Ishikawa (cell line): ENCODE results near the gene FHIT.

ENCODE experiments used
- CEBPB ChIP-seq: IDR thresholded peaks from 2 replicates; pipeline ENCODE4 v1.6.1; 2012
- CREB1 ChIP-seq: IDR thresholded peaks from 2 replicates; pipeline ENCODE4 v1.6.1; 2012; ENCODE audit warnings: low read depth
- EGR1 ChIP-seq: IDR thresholded peaks from 2 replicates; pipeline ENCODE4 v1.6.1; 2012
- EP300 ChIP-seq: IDR thresholded peaks from 2 replicates; pipeline ENCODE4 v1.6.1; 2012; ENCODE audit warnings: borderline replicate concordance
- FOXM1 ChIP-seq: IDR thresholded peaks from 2 replicates; pipeline ENCODE4 v1.6.1; 2012; ENCODE audit warnings: low read depth, borderline replicate concordance
- NFIC ChIP-seq: IDR thresholded peaks from 2 replicates; pipeline ENCODE4 v1.6.1; 2012
- RAD21 ChIP-seq: IDR thresholded peaks from 2 replicates; pipeline ENCODE4 v1.6.1; 2012; ENCODE audit warnings: low read depth
- TCF12 ChIP-seq: IDR thresholded peaks from 2 replicates; pipeline ENCODE4 v1.6.1; 2012; ENCODE audit warnings: low read depth
- TEAD4 ChIP-seq: IDR thresholded peaks from 2 replicates; pipeline ENCODE4 v1.6.1; 2012
- YY1 ChIP-seq: IDR thresholded peaks from 2 replicates; pipeline ENCODE4 v1.6.1; 2012; ENCODE audit warnings: low read depth
- ZBTB7A ChIP-seq: IDR thresholded peaks from 2 replicates; pipeline ENCODE4 v1.6.1; 2012; ENCODE audit warnings: low read depth
- TF ChIP-seq, protein P1 (sequence below): IDR thresholded peaks from 2 replicates; pipeline ENCODE4 v1.6.1; 2012; ENCODE audit warnings: low read depth, mild to moderate bottlenecking
- TF ChIP-seq, protein P2 (sequence below): IDR thresholded peaks from 2 replicates; pipeline ENCODE4 v1.6.1; 2012
- TF ChIP-seq, protein P3 (sequence below): IDR thresholded peaks from 2 replicates; pipeline ENCODE4 v1.6.1; 2012

Gene FHIT

DNA sequence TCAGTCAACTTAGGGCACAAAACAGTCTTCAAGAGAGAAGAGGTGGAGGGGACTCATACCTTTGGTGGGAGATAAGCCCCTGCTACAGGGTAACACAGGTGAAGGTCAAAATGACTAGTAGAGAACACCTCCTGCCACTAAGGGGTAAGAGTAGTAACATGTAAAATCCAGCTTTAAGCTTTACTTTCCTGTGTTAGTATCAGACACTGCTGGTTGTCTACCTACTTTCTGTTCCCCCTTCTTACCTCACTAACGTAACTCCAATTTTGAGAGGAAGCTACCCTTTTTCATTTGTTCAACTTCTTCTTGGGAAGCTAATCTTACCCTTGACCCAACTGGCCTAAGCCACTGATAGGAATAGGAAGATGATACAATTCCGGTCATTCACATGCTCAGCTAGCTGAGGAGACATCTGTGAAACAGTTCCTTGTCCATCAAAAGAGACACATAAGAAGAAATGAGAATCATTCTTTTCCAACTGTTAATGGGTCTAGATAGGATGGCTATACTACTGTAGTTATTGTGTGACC is 1374.7 kb downstream of the FHIT start:
- TF ChIP-seq TEAD4 (no peak), TCF12 (no peak), RAD21 (no peak), EP300 (no peak), ZBTB7A (no peak), EGR1 (no peak), CEBPB (no peak), NFIC (no peak)
- TF ChIP-seq, protein P1, sequence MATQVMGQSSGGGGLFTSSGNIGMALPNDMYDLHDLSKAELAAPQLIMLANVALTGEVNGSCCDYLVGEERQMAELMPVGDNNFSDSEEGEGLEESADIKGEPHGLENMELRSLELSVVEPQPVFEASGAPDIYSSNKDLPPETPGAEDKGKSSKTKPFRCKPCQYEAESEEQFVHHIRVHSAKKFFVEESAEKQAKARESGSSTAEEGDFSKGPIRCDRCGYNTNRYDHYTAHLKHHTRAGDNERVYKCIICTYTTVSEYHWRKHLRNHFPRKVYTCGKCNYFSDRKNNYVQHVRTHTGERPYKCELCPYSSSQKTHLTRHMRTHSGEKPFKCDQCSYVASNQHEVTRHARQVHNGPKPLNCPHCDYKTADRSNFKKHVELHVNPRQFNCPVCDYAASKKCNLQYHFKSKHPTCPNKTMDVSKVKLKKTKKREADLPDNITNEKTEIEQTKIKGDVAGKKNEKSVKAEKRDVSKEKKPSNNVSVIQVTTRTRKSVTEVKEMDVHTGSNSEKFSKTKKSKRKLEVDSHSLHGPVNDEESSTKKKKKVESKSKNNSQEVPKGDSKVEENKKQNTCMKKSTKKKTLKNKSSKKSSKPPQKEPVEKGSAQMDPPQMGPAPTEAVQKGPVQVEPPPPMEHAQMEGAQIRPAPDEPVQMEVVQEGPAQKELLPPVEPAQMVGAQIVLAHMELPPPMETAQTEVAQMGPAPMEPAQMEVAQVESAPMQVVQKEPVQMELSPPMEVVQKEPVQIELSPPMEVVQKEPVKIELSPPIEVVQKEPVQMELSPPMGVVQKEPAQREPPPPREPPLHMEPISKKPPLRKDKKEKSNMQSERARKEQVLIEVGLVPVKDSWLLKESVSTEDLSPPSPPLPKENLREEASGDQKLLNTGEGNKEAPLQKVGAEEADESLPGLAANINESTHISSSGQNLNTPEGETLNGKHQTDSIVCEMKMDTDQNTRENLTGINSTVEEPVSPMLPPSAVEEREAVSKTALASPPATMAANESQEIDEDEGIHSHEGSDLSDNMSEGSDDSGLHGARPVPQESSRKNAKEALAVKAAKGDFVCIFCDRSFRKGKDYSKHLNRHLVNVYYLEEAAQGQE, result no peak

DNA sequence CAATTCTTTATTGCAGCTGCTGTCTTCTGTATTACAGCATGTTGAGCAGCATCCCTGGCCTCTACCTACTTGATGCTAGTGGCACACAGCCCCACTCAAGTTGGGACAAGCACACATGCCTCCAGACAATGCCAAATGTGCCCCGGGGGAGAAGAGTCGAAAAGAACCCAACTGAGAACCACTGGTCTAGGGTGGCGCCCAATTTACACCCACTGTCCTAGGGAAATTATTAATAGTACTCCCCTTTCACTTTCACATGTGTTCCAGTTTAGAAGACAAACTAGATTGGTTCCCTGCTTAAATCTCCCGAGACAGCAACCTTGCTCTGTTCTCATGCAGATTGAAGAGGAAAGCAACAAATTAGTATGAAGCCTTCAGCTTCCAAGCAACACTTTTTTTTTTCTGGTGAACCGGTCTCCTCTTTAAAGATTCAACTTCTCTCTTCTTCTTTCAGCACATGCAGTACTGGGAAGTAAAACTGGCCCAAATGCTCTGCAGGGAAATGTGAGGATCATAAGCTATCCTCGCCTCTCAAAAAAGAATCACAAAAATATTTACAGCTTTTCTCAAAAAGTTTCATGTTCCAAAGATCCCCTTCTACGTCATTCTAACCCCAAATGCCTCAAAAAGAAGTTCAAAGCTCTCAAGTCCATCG is 1377.5 kb downstream of the FHIT start:
- TF ChIP-seq FOXM1 (no peak), ZBTB7A (no peak), YY1 (no peak), EGR1 (no peak), TEAD4 (no peak), CREB1 (no peak)
- TF ChIP-seq, protein P2, sequence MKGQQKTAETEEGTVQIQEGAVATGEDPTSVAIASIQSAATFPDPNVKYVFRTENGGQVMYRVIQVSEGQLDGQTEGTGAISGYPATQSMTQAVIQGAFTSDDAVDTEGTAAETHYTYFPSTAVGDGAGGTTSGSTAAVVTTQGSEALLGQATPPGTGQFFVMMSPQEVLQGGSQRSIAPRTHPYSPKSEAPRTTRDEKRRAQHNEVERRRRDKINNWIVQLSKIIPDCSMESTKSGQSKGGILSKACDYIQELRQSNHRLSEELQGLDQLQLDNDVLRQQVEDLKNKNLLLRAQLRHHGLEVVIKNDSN, result no peak
- TF ChIP-seq, protein P3, sequence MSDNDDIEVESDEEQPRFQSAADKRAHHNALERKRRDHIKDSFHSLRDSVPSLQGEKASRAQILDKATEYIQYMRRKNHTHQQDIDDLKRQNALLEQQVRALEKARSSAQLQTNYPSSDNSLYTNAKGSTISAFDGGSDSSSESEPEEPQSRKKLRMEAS, result no peak

DNA sequence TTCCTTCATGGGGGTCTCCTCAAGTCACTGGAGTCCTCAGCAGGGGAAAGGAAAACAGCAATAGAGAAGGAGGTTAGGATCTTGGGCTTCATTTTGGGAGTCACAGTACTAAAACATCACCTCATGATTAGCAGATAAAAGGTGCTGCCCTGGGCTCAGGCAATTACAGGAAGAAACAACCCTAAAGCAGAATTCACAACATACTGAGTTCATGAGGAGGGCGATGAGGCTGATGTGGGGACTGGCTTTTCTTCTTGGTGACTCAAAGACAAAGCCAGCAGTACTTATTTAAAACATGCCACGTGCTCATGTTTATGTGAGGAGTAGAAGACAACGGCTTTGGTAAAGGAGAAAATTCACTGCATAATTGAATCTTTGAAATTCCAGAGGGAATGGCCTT is 1379.1 kb downstream of the FHIT start:
- no peak for TF ChIP-seq FOXM1
- TF ChIP-seq CREB1, result no peak
- TF ChIP-seq, protein P1, result no peak
- TF ChIP-seq, protein P3, result no peak

DNA sequence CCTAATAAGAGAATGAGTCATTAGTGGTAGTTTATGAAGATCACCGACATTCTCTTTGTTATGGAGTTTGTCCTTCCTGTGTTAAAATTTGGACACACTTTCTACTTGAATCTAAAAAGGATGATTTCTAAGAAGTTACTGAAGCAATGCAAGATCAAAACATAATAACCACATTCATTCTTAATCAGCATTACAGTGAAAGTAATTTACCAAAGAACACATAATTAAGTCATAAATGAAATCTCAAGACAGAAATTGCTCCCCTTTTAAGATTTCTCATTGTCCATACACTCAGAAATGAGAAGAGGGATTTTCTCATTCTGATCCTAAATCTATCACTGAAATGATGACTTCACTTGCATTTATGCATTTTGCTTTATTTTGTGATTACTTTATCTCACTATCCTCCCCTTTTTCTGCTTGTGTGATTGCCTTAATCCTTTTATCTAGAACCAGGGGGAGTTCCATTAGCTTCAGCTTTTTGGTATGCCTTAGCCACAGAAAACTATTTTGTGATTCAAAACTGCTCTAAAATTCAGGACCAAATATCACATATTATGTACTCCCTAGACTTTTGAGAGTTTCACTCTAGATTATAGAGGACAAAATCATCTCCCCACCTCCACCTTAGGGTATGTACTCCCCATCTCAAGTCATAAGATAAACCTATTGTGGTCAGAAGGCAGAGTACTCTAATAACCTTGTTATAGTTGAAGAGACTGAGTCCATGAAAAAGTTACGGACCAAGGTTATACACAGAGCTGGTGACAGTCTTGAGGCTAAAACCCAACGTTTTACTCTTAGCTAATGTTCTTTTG is 1383.9 kb downstream of the FHIT start:
- TF ChIP-seq EP300, result no peak
- TF ChIP-seq, protein P3, result no peak
- no peak for TF ChIP-seq NFIC
- no peak for TF ChIP-seq FOXM1
- TF ChIP-seq RAD21, result no peak
- no peak for TF ChIP-seq TCF12

DNA sequence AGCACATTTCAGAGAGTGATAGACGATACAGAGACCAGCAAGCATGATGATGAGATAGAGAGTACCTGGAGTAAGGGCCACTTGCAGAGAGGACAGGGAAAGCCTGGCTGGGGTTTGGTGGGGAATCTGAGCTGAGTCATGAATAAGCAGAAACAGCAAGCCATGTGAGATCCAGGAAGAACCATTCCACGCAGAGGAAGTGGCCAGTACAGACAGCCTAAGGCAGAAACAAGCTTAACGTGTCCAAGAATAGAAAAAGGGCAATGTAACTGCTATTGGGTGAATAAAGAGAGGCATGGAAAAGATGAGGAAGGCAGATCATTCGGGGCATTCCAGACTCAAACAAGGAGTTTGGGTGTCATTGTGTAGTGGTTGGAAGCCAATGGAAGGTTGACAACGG is 1385.2 kb downstream of the FHIT start:
- TF ChIP-seq CREB1 (no peak), EGR1 (no peak), NFIC (no peak), TCF12 (no peak), YY1 (no peak)
- TF ChIP-seq, protein P2, result no peak
- TF ChIP-seq, protein P3, result no peak
- TF ChIP-seq, protein P1, result no peak
